ENCODE results near the gene LRFN2.

LRFN2 gene

DNA sequence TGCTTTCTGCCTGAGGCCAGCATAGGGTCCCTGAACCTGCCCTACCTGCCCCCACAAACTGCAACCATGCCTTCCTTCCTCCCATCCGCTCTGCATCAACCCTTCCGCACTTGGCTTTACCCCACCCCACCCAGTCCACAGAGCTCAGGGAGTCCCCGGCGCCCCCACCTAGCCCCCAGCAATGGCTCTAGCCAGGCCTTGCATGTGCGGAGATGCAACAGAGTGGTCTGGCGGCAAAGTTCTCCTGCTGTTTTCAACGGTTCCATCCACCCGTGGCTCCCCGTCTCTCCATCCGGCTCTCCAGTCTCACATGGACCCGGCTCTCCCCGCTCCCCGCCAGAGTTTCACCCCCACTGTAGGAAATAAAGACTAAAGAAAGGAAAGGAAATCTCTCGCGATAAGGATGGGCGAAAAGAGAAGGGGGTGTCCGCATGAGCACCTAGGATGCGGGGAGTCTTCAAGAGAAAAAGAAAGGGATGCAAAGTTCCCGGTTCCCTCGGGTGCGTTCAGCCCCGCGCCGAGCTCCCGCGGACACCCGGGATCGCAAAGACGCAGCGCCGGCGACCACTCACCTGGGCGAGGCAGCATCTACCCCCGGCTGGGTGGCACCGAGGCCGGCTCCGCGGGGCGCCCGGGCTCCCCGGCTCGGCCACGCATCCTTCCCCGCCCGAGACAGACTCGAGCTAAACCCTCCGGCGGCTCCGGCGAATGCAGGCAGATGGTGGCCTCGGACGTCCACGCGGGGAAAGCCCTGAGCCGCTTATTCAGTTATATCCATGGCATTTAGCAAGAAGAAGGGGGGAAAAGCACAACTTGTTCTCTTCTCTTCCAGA, 579 bp downstream of the LRFN2 start:
- DNase-seq, result no peak

- peak; percentile 12 for DNase-seq
Measured at GRCh38 chr6:40585651-40586269, 1.4 kb downstream of the LRFN2 start.

GRCh38 chr6:40585223-40585622, 1.9 kb downstream of the LRFN2 start:
- no peak for DNase-seq

DNA sequence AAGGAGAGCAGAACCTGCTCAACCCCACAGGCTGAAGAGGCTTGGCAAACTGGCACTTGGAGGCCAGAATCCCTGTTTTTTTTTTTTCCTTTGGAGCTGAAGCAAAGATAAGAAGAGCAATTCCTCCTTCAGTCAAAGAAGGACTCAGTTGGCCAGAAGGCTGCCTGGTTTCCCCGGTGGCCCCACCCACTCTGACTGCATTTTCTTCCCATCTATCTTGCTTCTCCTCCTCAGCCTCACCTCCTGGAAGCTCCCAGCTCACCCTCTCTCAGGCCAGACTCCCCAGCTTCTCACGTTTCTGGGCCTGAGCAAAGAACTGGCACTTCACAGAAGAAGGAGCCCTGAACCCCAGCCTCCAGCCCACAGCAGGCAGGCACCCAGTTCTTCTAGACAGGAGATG, 2.4 kb downstream of the LRFN2 start:
- no peak for DNase-seq

DNA sequence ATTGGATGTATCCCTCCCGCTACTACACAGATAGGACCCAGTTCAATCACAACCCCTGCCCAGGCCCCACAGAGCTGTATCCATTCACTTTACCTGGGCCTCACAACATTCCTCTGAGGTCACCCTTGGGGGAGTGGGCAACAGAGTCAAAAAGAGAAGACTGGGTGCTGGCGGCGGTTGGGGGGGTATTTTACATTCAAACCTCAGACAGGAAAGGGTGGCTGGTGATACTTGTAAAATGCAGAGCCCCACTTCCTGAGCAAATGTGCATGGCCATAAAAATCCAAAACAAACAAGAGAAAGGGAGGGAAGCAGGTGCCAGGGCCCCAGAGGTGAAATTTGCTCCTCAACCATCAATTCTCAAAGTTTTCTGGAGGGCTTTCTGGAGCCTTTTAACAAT, 3.5 kb downstream of the LRFN2 start:
- DNase-seq, result no peak

GRCh38 chr6:40582892-40583291, 4.3 kb downstream of the LRFN2 start:
- no peak for DNase-seq

GRCh38 chr6:40579101-40579500, 8.1 kb downstream of the LRFN2 start:
- no peak for DNase-seq

DNA sequence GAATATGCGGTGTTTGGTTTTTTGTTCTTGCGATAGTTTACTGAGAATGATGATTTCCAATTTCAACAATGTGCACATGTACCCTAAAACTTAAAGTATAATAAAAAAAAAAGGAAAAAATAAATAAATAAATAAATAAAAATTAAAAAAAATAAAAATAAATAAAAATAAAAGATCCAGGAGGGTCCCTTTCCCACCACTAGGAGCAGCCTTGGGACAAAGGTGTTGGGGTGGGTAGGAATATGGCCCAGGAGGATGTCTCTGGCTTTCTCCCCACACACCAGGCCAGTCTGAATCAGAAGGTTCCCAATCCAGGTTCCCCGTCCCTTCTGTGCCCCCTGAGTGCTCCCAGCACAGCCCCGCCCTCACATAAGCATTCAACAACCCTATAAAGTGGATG, 9.5 kb downstream of the LRFN2 start:
- no peak for DNase-seq

DNA sequence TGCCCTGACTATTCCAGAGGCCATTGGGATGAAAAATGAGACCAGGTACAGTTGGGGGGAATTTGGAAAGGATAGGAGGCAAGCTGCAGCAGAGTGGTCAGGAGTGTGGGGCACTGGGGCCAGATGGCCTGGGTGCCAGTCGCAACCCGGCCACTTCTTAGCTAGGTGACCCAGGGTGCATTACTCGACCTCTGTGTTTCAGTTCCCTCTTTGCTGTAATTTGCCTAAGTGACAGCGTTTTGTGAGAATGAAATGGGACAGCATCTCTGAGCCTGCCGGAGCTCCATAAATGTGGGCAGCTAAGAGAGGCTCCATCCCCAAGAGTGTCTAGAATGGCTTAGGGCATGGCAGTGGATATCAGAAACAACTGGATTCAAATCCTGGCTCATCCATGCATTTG, 13.9 kb downstream of the LRFN2 start:
- DNase-seq, result no peak

DNA sequence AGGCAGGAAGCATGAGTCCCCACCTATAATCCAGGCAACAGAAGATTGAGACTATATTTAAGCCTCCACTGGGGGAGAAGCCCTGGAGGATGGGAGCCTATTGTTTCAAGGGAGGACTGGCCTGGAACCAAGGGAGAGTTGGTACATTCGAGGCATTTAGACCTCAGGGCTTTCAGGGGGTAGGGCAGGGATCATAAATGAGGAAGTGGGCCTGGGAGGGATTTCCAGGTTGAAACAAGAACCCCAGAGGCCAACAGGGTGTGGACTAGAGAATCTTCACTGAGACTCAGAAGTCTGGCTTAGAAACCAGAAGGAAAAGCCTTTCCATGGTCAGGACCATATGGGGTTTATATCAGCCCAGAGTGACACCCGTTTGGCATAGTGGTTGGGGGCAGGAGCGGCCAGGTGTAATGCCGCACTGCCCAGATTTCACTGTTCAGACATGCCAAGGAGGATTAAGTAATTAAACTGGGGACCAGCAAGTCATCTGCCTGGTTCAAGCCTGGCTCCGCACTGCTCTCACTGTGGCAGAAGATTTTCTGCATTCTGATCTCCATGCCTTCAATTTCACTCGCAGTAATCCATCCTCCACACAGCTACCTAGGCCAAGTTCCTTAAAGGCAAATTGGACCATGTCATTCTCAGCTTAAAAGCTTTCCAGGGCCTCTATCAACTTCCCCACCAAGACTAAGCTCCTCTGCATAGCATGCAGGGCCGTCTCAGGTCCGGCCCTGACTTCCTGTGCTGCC, 17.8 kb downstream of the LRFN2 start:
- DNase-seq, result no peak

- no peak for DNase-seq
Measured at GRCh38 chr6:40568062-40568708, 19.0 kb downstream of the LRFN2 start.

DNA sequence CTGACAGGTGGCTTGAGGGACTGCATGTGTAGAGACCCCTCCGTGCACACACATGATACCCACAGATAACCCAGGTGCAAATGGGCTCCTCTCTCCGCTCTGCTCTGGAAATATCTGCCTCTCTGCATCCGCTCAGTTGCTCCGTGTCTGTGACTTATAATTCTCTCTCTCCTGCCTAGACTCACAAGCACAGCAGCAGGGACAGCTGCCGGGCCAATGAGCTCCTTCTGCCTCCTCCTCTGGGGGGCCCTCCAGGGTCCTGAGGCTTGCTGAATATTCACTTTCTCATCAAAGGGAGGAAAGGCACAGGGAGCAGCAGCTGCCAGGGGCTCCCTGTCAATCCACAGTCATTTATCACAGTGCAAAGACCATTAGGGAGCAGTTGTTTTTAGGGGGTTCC, 24.1 kb downstream of the LRFN2 start:
- no peak for DNase-seq

- no peak for DNase-seq
Measured at GRCh38 chr6:40559056-40559455, 28.1 kb downstream of the LRFN2 start.

- DNase-seq, result peak; percentile 1
Measured at GRCh38 chr6:40558102-40558501, 29.1 kb downstream of the LRFN2 start.

- no peak for DNase-seq
Measured at GRCh38 chr6:40556881-40557280, 30.3 kb downstream of the LRFN2 start.

DNA sequence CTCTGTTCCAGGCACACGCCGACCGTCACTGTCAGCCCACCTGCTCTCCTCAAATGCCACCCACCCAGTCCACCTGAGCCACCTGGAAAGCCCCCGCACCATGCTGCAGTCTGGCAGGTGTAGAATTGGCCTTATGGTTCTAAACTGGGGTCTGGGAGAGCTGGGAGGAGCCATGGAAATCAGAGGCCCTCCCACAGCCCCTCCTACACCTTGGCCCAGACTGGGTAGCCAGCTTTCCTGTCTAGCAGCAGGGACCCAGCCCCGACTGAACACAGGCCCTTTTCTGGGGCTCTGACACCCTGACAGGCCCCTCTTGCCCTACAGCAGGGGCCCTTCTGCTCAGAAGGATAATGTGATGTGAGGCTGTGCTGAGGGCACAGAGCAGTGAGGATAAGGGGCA, 31.1 kb downstream of the LRFN2 start:
- no peak for DNase-seq

DNA sequence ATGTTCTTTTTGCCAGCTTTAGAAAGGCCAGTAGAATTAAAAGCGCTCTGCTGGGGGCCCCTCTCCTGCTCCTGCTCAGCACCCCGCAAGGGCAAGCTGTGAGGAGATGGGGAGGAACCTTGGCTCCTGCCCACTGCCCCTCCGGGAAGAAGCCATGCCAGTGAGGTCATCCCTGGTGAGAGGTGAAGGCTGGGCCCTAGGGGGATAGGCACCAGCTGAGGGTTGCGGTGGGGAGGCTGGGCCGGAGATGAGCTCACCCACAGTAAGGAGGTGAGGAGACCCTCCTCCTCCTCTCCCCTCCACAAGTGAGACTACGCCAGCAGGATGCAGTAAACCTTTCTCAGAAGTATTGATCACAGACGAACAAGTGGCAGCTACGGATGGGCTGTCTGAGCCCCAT, 32.1 kb downstream of the LRFN2 start:
- DNase-seq, result no peak

DNA sequence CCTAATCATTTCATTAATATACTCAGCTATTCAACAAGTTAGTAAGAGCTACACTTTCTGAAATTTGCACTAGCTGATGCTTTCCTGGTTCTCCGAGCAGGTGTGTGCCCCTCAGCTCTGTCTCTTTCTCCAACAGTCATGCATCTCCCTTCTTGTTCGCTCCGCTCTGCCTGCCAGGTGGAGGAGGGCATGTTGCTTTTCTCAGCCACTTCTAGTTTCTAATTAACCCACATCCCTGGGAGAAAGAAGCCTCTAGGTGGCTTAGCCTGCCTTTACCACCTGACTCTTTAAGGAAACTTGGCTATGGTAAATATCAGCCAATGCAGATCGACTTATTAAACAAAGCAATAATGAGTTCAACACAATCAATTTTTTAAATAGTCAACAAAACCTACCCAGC, 34.2 kb downstream of the LRFN2 start:
- DNase-seq, result no peak

GRCh38 chr6:40551966-40552505, 35.1 kb downstream of the LRFN2 start:
- DNase-seq, result no peak

DNA sequence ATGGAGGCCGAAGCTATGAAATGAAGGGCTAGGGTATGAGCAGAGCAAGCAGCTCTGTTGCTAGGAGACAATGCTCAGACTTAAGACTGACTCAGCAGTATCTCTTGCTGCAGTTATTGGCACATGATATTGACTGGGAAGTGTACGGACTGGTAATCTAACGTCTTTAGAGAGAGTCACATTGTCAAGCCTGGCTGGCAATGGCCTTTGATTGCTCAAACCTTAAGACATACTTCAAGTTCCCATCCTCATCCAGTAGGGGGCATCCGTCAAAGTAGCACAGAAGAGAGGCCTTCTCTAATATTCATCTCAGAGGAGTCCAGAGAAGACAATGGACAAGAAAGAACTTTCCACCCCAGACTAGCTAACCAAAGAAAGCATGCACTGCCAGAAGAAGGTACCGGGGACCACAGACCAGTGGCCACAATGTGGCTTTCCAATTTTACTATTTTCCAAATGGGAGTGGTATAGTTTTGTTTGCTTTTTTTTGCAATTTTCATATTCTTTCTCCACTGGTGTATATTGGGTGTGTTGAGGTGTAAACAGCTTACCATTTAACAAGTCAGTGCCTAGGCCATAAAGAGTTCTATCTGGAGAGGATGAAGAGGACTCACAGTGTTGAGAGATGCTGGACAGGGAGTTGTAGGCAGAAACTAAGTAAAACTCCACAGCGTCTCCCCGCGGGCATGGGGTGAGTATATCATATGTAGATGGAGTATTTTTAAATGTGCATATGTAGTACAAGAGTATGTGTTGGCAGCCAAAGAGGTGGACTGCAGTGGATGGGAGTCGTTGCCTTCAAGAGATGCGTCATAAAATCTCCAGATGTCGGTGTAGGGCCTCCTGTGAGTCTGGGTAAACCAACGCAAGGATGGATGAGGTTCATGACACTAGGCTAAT, 36.7 kb downstream of the LRFN2 start:
- peak; percentile 57 for DNase-seq

- DNase-seq, result no peak
Measured at GRCh38 chr6:40545954-40546353, 41.2 kb downstream of the LRFN2 start.

DNA sequence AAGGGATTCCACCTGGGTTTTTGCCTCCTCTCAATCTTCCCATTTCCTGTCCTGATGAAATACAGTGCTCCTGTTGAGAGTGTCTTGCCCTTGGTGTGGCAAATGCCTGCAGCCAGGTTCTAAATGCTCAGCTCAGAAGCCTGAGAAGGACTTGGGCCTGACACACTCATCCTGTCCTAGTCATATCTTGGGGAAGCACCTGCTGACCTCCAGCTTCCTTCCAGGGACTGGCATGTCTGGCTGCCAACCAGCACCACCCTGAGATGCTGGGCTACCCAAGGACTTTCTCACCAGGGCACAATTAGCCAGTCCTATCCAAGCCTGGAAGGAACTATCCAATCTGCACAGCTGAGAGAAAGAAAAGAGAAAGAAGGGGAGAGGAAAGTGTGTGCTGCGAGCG, 43.4 kb downstream of the LRFN2 start:
- no peak for DNase-seq

All from fibroblast of skin of scalp (primary cell).